HepG2 (cell line): ENCODE data around the gene DHRS13.

Source experiments
- CEBPG ChIP-seq: IDR thresholded peaks from 2 replicates; pipeline ENCODE4 v1.6.1; 2016
- HOXA3 ChIP-seq: sonication (generic); formaldehyde crosslinking; IDR thresholded peaks from 2 replicates; pipeline ENCODE4 v1.5.0; 2020; ENCODE audit warnings: missing genetic modification reagents
- JUNB ChIP-seq: sonication (generic); formaldehyde crosslinking; IDR thresholded peaks from 2 replicates; pipeline ENCODE4 v1.8.0; 2022; ENCODE audit warnings: missing genetic modification reagents, mild to moderate bottlenecking, borderline replicate concordance
- TCF12 ChIP-seq, 2 experiments: fragments of 450-650 bp in 1 of 2; sonication (generic) in 1 of 2; formaldehyde crosslinking in 1 of 2; IDR thresholded peaks; 2 replicates each; pipeline versions ENCODE4 v1.6.1 to v1.8.0; 2017 to 2022; ENCODE audit warnings: antibody characterized with exemption in 1 of 2, mild to moderate bottlenecking in 1 of 2, missing genetic modification reagents in 1 of 2, moderate library complexity in 1 of 2
- TF ChIP-seq, protein P1 (sequence below): sonication (generic); formaldehyde crosslinking; IDR thresholded peaks from 2 replicates; pipeline ENCODE4 v1.5.0; 2020; ENCODE audit warnings: mild to moderate bottlenecking, missing genetic modification reagents, moderate library complexity

DNA sequence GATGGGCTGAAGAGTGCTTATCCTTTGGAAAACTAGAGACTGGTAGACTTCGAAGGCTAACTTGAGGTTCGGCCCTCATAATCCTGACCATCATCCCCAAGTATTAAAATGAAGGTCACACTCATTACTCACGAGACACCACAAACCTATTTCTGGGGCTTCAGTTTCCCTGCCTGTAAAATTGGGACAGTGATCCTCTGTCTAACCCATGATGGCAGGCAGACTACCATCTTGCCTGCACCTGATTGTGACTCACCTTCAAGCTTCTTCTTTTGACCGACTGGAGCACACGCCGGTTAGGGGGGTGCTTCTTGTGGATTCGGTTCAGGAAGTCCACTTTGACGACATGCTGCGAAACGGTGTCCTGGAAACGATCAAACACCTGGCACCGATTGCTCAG is 14.2 kb upstream of the DHRS13 start:
- TF ChIP-seq CEBPG (CRISPR knock-in tag) (no peak), JUNB (CRISPR knock-in tag) (no peak), HOXA3 (no peak), TCF12 (IDR thresholded peaks at IDR 0.05) (no peak), TCF12 (CRISPR knock-in tag; IDR thresholded peaks at IDR 0.05) (no peak)
- TF ChIP-seq, protein P1, sequence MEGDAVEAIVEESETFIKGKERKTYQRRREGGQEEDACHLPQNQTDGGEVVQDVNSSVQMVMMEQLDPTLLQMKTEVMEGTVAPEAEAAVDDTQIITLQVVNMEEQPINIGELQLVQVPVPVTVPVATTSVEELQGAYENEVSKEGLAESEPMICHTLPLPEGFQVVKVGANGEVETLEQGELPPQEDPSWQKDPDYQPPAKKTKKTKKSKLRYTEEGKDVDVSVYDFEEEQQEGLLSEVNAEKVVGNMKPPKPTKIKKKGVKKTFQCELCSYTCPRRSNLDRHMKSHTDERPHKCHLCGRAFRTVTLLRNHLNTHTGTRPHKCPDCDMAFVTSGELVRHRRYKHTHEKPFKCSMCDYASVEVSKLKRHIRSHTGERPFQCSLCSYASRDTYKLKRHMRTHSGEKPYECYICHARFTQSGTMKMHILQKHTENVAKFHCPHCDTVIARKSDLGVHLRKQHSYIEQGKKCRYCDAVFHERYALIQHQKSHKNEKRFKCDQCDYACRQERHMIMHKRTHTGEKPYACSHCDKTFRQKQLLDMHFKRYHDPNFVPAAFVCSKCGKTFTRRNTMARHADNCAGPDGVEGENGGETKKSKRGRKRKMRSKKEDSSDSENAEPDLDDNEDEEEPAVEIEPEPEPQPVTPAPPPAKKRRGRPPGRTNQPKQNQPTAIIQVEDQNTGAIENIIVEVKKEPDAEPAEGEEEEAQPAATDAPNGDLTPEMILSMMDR (CRISPR knock-in tag), result no peak
